Hepatocyte (in vitro differentiated cells): Measurements from ENCODE around the gene SCFD2.

ENCODE experiments used
- CTCF ChIP-seq: fragments of 200-600 bp; sonication (generic); IDR thresholded peaks from 2 replicates; pipeline ENCODE4 v1.5.1; 2016; ENCODE audit warnings: antibody characterized with exemption, mild to moderate bottlenecking; ENCODE audit not compliant: poor library complexity
- EZH2 ChIP-seq: fragments of 200-600 bp; sonication (generic); IDR thresholded peaks from 2 replicates; pipeline ENCODE4 v1.6.1; 2016; ENCODE audit warnings: antibody characterized with exemption, mild to moderate bottlenecking, borderline replicate concordance

- TF ChIP-seq CTCF (no peak), EZH2 (no peak)
Observed at GRCh38 chr4:52883183-52883621, 482.7 kb downstream of the SCFD2 start.
